PC-3 (cell line): ENCODE measurements around the gene METTL5. TPM values are rescaled to one million over a fixed set of nuclear protein-coding genes. Genes with fewer than 3 reads are reported as not detected.

Experiments
- ATAC-seq: fragments of 200-7000 bp; cut with Tn5 transposase; 2 replicates; pipeline ENCODE4 v1.9.1; 2020; ENCODE audit warnings: mild to moderate bottlenecking, moderate library complexity
- BruUV-seq: library from RNA; stranded (reverse); fragments of 400-500 nt; replicated peaks from 2 replicates; lab custom pipeline; 2021; lab: Mats Ljungman, UMichigan
- CTCF ChIA-PET: fragments of 300-600 bp; sonication (Branson Sonifier 250); formaldehyde crosslinking; loops from one replicate; lab custom pipeline; 2022; ENCODE audit warnings: antibody characterized with exemption; lab: Charles Lee
- POLR2A ChIA-PET: fragments of 300-600 bp; sonication (Branson Sonifier 250); formaldehyde crosslinking; loops from one replicate; lab custom pipeline; 2022; ENCODE audit warnings: antibody characterized with exemption; ENCODE audit not compliant: unreplicated experiment; lab: Charles Lee
- DNase-seq: peaks from one replicate; pipeline ENCODE4 v3.0.0-alpha.2; 2015
- H2AFZ ChIP-seq: fragments of 300-600 bp; sonication (generic); 2 replicates; pipeline ENCODE4 v1.6.0; 2016; ENCODE audit warnings: antibody characterized with exemption, low read length
- H3F3A ChIP-seq: fragments of 300-600 bp; sonication (generic); one replicate; pipeline ENCODE4 v1.6.0; 2017; ENCODE audit warnings: antibody characterized with exemption, low read length, control low read depth, mild to moderate bottlenecking; ENCODE audit not compliant: unreplicated experiment
- H3K27ac ChIP-seq: fragments of 300-600 bp; sonication (generic); 2 replicates; pipeline ENCODE4 v1.5.1; 2016; ENCODE audit warnings: mild to moderate bottlenecking, low read length
- H3K27me3 ChIP-seq: fragments of 300-600 bp; sonication (generic); 2 replicates; pipeline ENCODE4 v1.6.1; 2016; ENCODE audit warnings: low read length, mixed read lengths
- H3K36me3 ChIP-seq: fragments of 300-600 bp; sonication (generic); 2 replicates; pipeline ENCODE4 v1.6.1; 2016; ENCODE audit warnings: low read depth, mixed run types, low read length, mixed read lengths
- H3K4me1 ChIP-seq: fragments of 300-600 bp; sonication (generic); 2 replicates; pipeline ENCODE4 v1.5.1; 2016; ENCODE audit warnings: low read length; ENCODE audit not compliant: insufficient read depth
- H3K4me2 ChIP-seq: fragments of 300-600 bp; sonication (generic); 2 replicates; pipeline ENCODE4 v1.6.0; 2016; ENCODE audit warnings: low read length
- H3K4me3 ChIP-seq: fragments of 300-600 bp; sonication (generic); 2 replicates; pipeline ENCODE4 v1.5.1; 2016; ENCODE audit warnings: mild to moderate bottlenecking, low read length, mixed read lengths
- H3K79me2 ChIP-seq: fragments of 300-600 bp; sonication (generic); 2 replicates; pipeline ENCODE4 v1.6.1; 2017; ENCODE audit warnings: low read length, mixed read lengths
- H3K9ac ChIP-seq: fragments of 300-600 bp; sonication (generic); 2 replicates; pipeline ENCODE4 v1.6.0; 2016; ENCODE audit warnings: mild to moderate bottlenecking, low read length
- H3K9me2 ChIP-seq: fragments of 300-600 bp; sonication (generic); replicated peaks from 2 replicates; pipeline ENCODE4 v1.6.1; 2016; ENCODE audit warnings: mixed run types, low read length, mixed read lengths
- H3K9me3 ChIP-seq: fragments of 300-600 bp; sonication (generic); 2 replicates; pipeline ENCODE4 v1.6.1; 2016; ENCODE audit warnings: low read length, mixed read lengths
- H4K20me1 ChIP-seq: fragments of 300-600 bp; sonication (generic); 2 replicates; pipeline ENCODE4 v1.6.1; 2016; ENCODE audit warnings: low read length, mixed read lengths
- CTCF ChIP-seq: fragments of 300-600 bp; sonication (generic); conservative IDR thresholded peaks from 2 replicates; pipeline ENCODE4 v1.5.1; 2017; ENCODE audit warnings: antibody characterized with exemption, low read depth, mild to moderate bottlenecking, low read length
- EZH2 ChIP-seq: fragments of 300-600 bp; sonication (generic); IDR thresholded peaks from one replicate; pipeline ENCODE4 v1.6.1; 2017; ENCODE audit warnings: antibody characterized with exemption, mild to moderate bottlenecking, low read length; ENCODE audit not compliant: unreplicated experiment
- EZH2phosphoT487 ChIP-seq: fragments of 300-600 bp; sonication (generic); IDR thresholded peaks from 2 replicates; pipeline ENCODE4 v1.6.1; 2018; ENCODE audit warnings: mild to moderate bottlenecking, antibody characterized with exemption, low read length, borderline replicate concordance
- intact Hi-C: fragments of 100-400 bp; cut with micrococcal nuclease; formaldehyde crosslinking; loops from 2 replicates; pipeline ENCODE4 v1.9.0; 2023
- total RNA-seq: library from RNA; depleted of rRNA; stranded (reverse); fragments of >200 nt; gene quantifications from 2 replicates; pipeline ENCODE4 v1.2.3, GENCODE V29; 2014; rRNA removed

Gene METTL5
- total RNA-seq, 1 experiment from 2014 or later: 61.1 TPM

DNA sequence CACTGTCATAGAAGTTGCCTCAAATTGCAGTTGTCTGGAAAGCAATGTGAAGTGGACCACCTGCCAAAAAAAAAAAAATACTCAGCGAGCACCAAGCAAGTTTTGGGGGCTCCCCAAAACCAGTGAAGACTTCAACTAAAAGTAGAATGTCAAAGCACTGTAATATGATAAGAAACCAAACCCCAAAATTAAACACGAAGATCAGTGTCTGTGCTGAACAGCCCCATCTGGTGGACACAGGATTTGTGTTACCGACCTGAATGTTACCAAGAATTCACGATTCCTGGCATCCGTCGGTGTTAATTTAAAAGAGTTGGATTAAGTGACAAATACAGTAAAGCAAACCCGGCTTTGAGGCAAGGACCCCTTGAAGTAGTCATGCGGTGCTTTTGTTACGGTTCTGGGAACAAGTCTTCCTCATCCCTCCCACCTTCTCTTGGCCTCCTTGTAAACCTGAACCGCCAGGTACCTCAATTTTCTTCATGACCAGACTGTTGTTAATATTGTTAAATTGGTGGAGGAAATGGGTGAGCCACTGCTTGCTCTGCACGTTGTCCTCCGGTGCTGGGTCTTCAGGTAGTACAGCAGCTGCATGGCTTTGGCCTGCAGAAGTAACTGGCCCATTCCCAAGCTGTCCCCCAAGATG lies 57.3 kb downstream of the METTL5 start:
- BruUV-seq: no TSS peak
- H3K36me3 ChIP-seq: no peaks in the 10 kb centered on the region
- H3K27ac ChIP-seq: no peak overlapping the region
- intact Hi-C loops: no loop called here
- H3K9me3 ChIP-seq: no peaks in the 10 kb centered on the region
- no peaks in the 10 kb centered on the region for H3K9me2 ChIP-seq
- H3K27me3 ChIP-seq: no peaks in the 10 kb centered on the region
- H3K79me2 ChIP-seq: no peaks in the 10 kb centered on the region
- H3K4me2 ChIP-seq: peak overlapping the region; percentile 49
- H3K9ac ChIP-seq: no peak overlapping the region
- POLR2A ChIA-PET: no interaction called here
- H2AFZ ChIP-seq: peak overlapping the region; percentile 72
- no peaks in the 10 kb centered on the region for H3F3A ChIP-seq
- no peak for TF ChIP-seq EZH2
- TF ChIP-seq CTCF: peak; percentile 88
- DNase-seq (peak; percentile 73), ATAC-seq (peak; percentile 53; the same call in 1 of the 2 replicates)
- H3K4me3 ChIP-seq: no peak overlapping the region
- no peaks in the 10 kb centered on the region for H4K20me1 ChIP-seq
- CTCF ChIA-PET: no interaction called here
- peaks cover 16% of the 10 kb centered on the region for H3K4me1 ChIP-seq

DNA sequence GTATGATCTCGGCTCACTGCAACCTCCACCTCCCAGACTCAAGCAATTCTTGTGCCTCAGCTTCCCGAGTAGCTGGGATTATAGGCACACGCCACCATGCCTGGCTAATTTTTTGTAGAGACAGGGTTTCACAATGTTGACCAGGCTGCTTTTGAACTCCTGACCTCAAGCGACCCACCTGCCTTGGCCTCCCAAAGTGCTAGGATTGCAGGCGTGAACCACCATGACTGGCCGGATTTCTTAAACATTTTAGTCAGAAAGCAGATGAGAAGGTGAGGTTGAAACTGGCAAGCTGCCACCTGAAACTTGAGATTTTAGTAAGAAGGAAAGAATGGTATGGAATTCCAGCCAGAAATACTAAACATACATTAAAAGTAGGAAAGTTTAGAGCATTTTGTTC lies 59.2 kb downstream of the METTL5 start:
- Histone ChIP-seq H3K27me3 (no peaks in the 10 kb centered on the region), H4K20me1 (no peaks in the 10 kb centered on the region), H3K36me3 (no peaks in the 10 kb centered on the region), H3K9ac (no peak overlapping the region), H2AFZ (peak overlapping the region; percentile 55; the same call in 1 of the 2 replicates), H3K79me2 (no peaks in the 10 kb centered on the region), H3K4me3 (no peak overlapping the region), H3K9me2 (no peaks in the 10 kb centered on the region), H3F3A (no peaks in the 10 kb centered on the region), H3K4me1 (peaks cover 16% of the 10 kb centered on the region), H3K4me2 (peak overlapping the region; percentile 40), H3K9me3 (no peaks in the 10 kb centered on the region), H3K27ac (peak overlapping the region; percentile 25)
- ChIA-PET POLR2A (no interaction called here), CTCF (no interaction called here)
- DNase-seq (peak; percentile 89), ATAC-seq (peak; percentile 56)
- TF ChIP-seq EZH2 (no peak), CTCF (no peak), EZH2phosphoT487 (no peak)
- BruUV-seq: no TSS peak
- intact Hi-C loops: no loop called here

- H3K9ac ChIP-seq: no peak overlapping the region
- H3K27me3 ChIP-seq: no peaks in the 10 kb centered on the region
- intact Hi-C loops: no loop called here
- DNase-seq (peak; percentile 17), ATAC-seq (peak; percentile 37; the same call in 1 of the 2 replicates)
- ChIA-PET POLR2A (no interaction called here), CTCF (no interaction called here)
- H3K79me2 ChIP-seq: no peaks in the 10 kb centered on the region
- H3K4me3 ChIP-seq: no peak overlapping the region
- BruUV-seq: no TSS peak
- H3K9me2 ChIP-seq: no peaks in the 10 kb centered on the region
- no peak overlapping the region for H2AFZ ChIP-seq
- no peaks in the 10 kb centered on the region for H3K9me3 ChIP-seq
- H4K20me1 ChIP-seq: no peaks in the 10 kb centered on the region
- TF ChIP-seq EZH2: no peak
- no peak for TF ChIP-seq CTCF
- TF ChIP-seq EZH2phosphoT487: no peak
- no peaks in the 10 kb centered on the region for H3F3A ChIP-seq
- no peaks in the 10 kb centered on the region for H3K36me3 ChIP-seq
- H3K27ac ChIP-seq: no peak overlapping the region
- no peak overlapping the region for H3K4me2 ChIP-seq
- H3K4me1 ChIP-seq: peaks cover 10% of the 10 kb centered on the region
These were observed 62.8 kb downstream of the METTL5 start for GRCh38 chr2:169761970-169762292.

Other genes with a start within 250 kb of the METTL5 start
- 20.9 and 33.7 TPM in 2 replicates for gene PPIG, start 240.6 kb downstream of the METTL5 start, total RNA-seq
- not detected in 2 replicates for gene CFAP210, start 130.5 kb downstream of the METTL5 start, total RNA-seq
- 5.0 and 5.9 TPM in 2 replicates for gene PHOSPHO2, start 130.4 kb downstream of the METTL5 start, total RNA-seq
- 13.6 and 15.3 TPM in 2 replicates for gene KLHL23, start 91.1 kb downstream of the METTL5 start, total RNA-seq
- gene SSB, start 26.0 kb downstream of the METTL5 start, total RNA-seq: 108 and 109 TPM in 2 replicates
- 29.3 and 30.9 TPM in 2 replicates for gene UBR3, start 2.5 kb upstream of the METTL5 start, total RNA-seq